ENCODE data around the gene PLP1. TPM values are rescaled to one million over a fixed set of nuclear protein-coding genes. Genes with fewer than 3 reads are reported as not detected.

PLP1 gene
- total RNA-seq, 1 experiment from 2014 or later = 0.17 TPM

GRCh38 chrX:103825881-103826280 lies 49.2 kb downstream of the PLP1 start:
- DNase-seq (ENCODE audit: low read depth) = no peak

- no peak for DNase-seq (ENCODE audit: low read depth)
These were observed 51.9 kb downstream of the PLP1 start for GRCh38 chrX:103828529-103828928.

GRCh38 chrX:103830848-103831247 lies 54.2 kb downstream of the PLP1 start:
- DNase-seq (ENCODE audit: low read depth) = no peak

- DNase-seq (ENCODE audit: low read depth) = no peak
These were observed 54.7 kb downstream of the PLP1 start for GRCh38 chrX:103831342-103831802.

- DNase-seq (ENCODE audit: low read depth) = peak; percentile 10
These were observed 55.3 kb downstream of the PLP1 start, which contains the start of gene RAB9B for GRCh38 chrX:103831803-103832544. Gene RAB9B (minus strand): TSS chrX:103832257. CDS start chrX:103825784, 6,473 bp downstream.

GRCh38 chrX:103839404-103839803 lies 62.8 kb downstream of the PLP1 start:
- DNase-seq (ENCODE audit: low read depth) = no peak

Other genes with a start within 250 kb of the PLP1 start
- 83.6 and 113 TPM in 2 replicates for gene TCEAL4, start 191.3 kb upstream of the PLP1 start, total RNA-seq (2014; rRNA removed)
- gene TCEAL3, start 168.9 kb upstream of the PLP1 start, total RNA-seq (2014; rRNA removed) = 38.6 and 39.7 TPM in 2 replicates
- 54.0 and 68.4 TPM in 2 replicates for gene TCEAL1, start 147.9 kb upstream of the PLP1 start, total RNA-seq (2014; rRNA removed)
- 702 and 722 TPM in 2 replicates for gene MORF4L2, start 90.1 kb upstream of the PLP1 start, total RNA-seq (2014; rRNA removed)
- not detected in 2 replicates for gene TMEM31, start 65.9 kb upstream of the PLP1 start, total RNA-seq (2014; rRNA removed)
- under 0.01 and 0.13 TPM in 2 replicates for gene RAB9B, start 55.4 kb downstream of the PLP1 start, total RNA-seq (2014; rRNA removed)
- 6.8 and 8.1 TPM in 2 replicates for gene TMSB15B, start 185.8 kb downstream of the PLP1 start, total RNA-seq (2014; rRNA removed)
- gene H2BW1, start 236.9 kb downstream of the PLP1 start, total RNA-seq (2014; rRNA removed) = not detected in 2 replicates